Measurements from ENCODE around the gene MT2A.

DNA sequence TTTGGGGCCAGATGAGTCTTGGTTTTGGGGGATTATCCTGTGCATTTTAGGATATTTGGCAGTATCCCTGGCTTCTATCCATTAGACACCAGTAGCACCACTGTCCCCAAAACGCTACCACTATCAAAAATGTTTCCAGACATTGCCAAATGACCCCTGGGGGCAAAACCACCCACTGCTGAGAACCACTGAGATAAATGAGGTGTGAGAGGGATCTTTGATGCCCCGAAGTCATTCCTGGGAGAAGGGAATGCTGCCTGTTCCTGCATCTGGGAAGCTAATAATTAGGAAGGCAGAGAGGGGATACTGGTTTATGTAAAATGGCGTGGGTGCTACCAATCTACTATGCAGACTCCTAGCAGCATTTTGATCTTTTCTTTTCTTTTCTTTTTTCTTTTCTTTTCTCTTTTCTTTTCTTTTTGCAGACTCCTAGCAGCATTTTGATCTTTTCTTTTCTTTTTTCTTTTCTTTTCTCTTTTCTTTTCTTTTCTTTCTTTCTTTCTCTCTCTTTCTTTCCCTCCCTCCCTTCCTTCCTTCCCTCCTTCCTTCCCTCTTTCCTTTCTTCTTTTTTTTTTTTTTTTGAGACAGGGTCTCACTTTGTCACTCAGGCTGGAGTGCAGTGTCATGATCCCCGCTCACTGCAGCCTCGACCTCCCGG is 27.9 kb upstream of the MT2A start:
- TF ChIP-seq CTCF (IDR thresholded peaks at IDR 0.05; ENCODE audit: insufficient read depth, low read length, poor library complexity, severe bottlenecking) (no peak), EZH2phosphoT487 (conservative IDR thresholded peaks at IDR 0.05; ENCODE audit: low read length) (no peak)

All from SU-DHL-6 (cell line).